Gastrocnemius medialis (tissue), 4 donors: ENCODE data around the gene PABPN1. TPM values are rescaled to one million over a fixed set of nuclear protein-coding genes. Genes with fewer than 3 reads are reported as not detected.

Source experiments
- ATAC-seq, 2 donors: fragments of 150-250 bp; one replicate each; pipeline ENCODE4 v1.9.1; 2016
- DNase-seq, 2 donors: peaks; one replicate each; pipeline ENCODE4 v3.0.0-alpha.2; 2019
- H3K27ac ChIP-seq, 4 donors: fragments of 200-600 bp; sonication (generic); 1 replicate in 1 of 4; 2 replicates in 3 of 4; pipeline ENCODE4 v1.5.1; 2016 to 2018; ENCODE audit warnings: mild to moderate bottlenecking in 2 of 4, moderate library complexity in 1 of 4
- H3K27me3 ChIP-seq, 3 donors: fragments of 200-600 bp; sonication (generic) in 2 of 3; 1 replicate in 1 of 3; 2 replicates in 2 of 3; pipeline versions ENCODE4 v1.5.1 to v1.6.0; 2016 to 2019; ENCODE audit warnings: mild to moderate bottlenecking in 1 of 3, moderate library complexity in 1 of 3
- H3K36me3 ChIP-seq, 2 donors: fragments of 200-600 bp; sonication (generic) in 1 of 2; one replicate each; pipeline ENCODE4 v1.5.1; 2017 to 2018
- H3K4me1 ChIP-seq, 2 donors: fragments of 200-600 bp; sonication (generic) in 1 of 2; one replicate each; pipeline ENCODE4 v1.5.1; 2016 to 2017; ENCODE audit warnings: mild to moderate bottlenecking in 2 of 2
- H3K4me3 ChIP-seq, 4 donors: fragments of 200-600 bp; sonication (generic) in 3 of 4; 1 replicate in 1 of 4; 2 replicates in 3 of 4; pipeline ENCODE4 v1.5.1; 2016 to 2019; ENCODE audit warnings: mild to moderate bottlenecking in 2 of 4
- H3K9me3 ChIP-seq, 3 donors: fragments of 200-600 bp; sonication (generic) in 2 of 3; 1 replicate in 1 of 3; 2 replicates in 2 of 3; pipeline ENCODE4 v1.5.1; 2016 to 2019
- CTCF ChIP-seq, 5 experiments: fragments of 450-650 bp in 3 of 5; fragments of 200-600 bp in 2 of 5; sonication (generic) in 2 of 5; IDR thresholded peaks in 4 of 5; conservative IDR thresholded peaks in 1 of 5; 1 replicate in 4 of 5; 2 replicates in 1 of 5; pipeline ENCODE4 v1.5.1; 2016 to 2019; ENCODE audit warnings: antibody characterized with exemption in 5 of 5, mild to moderate bottlenecking in 3 of 5, moderate library complexity in 3 of 5
- POLR2A ChIP-seq, 2 donors: fragments of 450-650 bp; IDR thresholded peaks; one replicate each; pipeline ENCODE4 v1.6.1; 2017; ENCODE audit warnings: antibody characterized with exemption in 2 of 2, mild to moderate bottlenecking in 2 of 2, moderate library complexity in 2 of 2
- in situ Hi-C, 4 donors: fragments of 200-750 bp; cut with MboI; loops; one replicate each; pipeline versions ENCODE4 v1.15.0 to v1.8.0; 2017; ENCODE audit warnings: low sequenced_read_pairs in 4 of 4
- intact Hi-C: fragments of 100-400 bp; cut with DNase I; formaldehyde crosslinking; loops from one replicate; pipeline ENCODE4 v1.15.1; 2023; ENCODE audit warnings: low total_unique reads
- total RNA-seq, 4 donors: library from RNA; depleted of rRNA; stranded (reverse); fragments of >200 nt; gene quantifications; one replicate each; pipeline versions ENCODE4 v1.1.0 to v1.2.3, GENCODE V29; 2016

The PABPN1 gene
- total RNA-seq, 4 donors from 2014 or later, result 15.7 to 32.8 (median 26.6) TPM

DNA sequence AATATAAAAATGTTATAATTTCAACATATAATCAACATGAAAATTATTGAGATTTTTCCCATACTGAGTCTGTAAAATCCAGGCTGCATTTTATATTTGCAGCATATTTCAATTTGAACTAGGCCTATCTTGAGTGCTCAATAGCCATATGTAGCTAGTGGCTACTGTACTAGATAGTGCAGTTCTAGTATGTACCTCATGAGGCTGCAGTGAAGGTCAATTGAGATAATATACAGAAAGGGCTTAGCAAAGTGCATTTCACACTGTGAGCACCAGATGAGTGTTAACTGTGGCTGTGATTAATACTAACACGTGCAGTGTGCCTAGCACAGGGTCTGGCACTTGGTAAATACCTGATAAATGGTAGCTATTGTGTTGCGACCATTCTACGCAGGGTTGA lies 36.8 kb downstream of the PABPN1 start:
- Histone ChIP-seq H3K27ac (no peak overlapping the region), H3K4me3 (no peak overlapping the region), H3K4me1 (peaks cover 0 to 1% of the 10 kb centered on the region in 2 donors), H3K27me3 (peaks cover 5 to 11% (median 6%) of the 10 kb centered on the region in 3 donors), H3K9me3 (no peaks in the 10 kb centered on the region), H3K36me3 (no peaks in the 10 kb centered on the region)
- intact Hi-C loops (no loop called here), in situ Hi-C loops (no loop called here)
- TF ChIP-seq POLR2A (IDR thresholded peaks at IDR 0.05) (no peak), CTCF (IDR thresholded peaks at IDR 0.05 in 4 of 5, conservative IDR thresholded peaks at IDR 0.05 in 1 of 5) (no peak)
- ATAC-seq (no peak), DNase-seq (no peak)

DNA sequence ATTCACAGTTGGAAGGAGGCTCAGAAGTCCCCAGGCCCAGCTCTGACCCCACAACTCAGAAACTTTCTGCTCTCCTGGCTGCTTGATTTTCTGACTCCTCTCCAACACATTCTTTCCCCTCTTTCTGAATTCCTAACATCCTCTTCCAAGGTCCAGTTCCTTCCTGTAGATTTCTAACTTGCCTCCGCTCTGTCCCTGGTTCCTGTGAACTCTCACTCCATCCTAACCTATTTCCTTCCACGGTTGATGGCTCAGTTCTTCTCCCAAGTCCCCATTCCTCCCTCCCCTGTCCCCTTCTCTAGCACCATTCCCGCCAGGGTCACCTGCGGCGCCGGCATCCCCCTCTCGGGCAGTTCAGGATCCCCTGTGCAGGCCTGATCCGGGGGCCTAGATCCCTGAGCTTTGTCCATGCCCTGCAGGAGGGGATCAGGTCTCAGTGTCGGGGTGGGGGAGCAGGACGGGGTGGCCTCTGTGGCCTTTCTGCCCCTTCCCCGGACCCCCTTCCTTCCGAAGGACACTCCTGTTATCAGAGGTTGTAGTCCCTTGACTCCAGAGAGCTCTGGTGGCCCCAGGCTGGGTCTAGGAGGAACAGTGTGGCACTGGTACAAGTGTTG lies 37.4 kb downstream of the PABPN1 start:
- in situ Hi-C loops, result no loop called here
- intact Hi-C loops, result no loop called here
- no peak for ATAC-seq
- H3K4me1 ChIP-seq, result no peaks in the 10 kb centered on the region
- TF ChIP-seq POLR2A (IDR thresholded peaks at IDR 0.05), result no peak
- H3K36me3 ChIP-seq, result no peaks in the 10 kb centered on the region
- DNase-seq, result no peak
- H3K27ac ChIP-seq, result no peak overlapping the region
- H3K27me3 ChIP-seq, result peaks cover 0 to 10% (median 3%) of the 10 kb centered on the region in 3 donors
- no peak overlapping the region for H3K4me3 ChIP-seq
- no peaks in the 10 kb centered on the region for H3K9me3 ChIP-seq

- DNase-seq (no peak), ATAC-seq (no peak)
- Histone ChIP-seq H3K36me3 (no peaks in the 10 kb centered on the region), H3K4me1 (no peaks in the 10 kb centered on the region), H3K27ac (no peak overlapping the region), H3K27me3 (peaks cover under 1 to 7% (median 5%) of the 10 kb centered on the region in 3 donors), H3K9me3 (no peaks in the 10 kb centered on the region), H3K4me3 (no peak overlapping the region)
- TF ChIP-seq CTCF (IDR thresholded peaks at IDR 0.05 in 4 of 5, conservative IDR thresholded peaks at IDR 0.05 in 1 of 5) (no peak), POLR2A (IDR thresholded peaks at IDR 0.05) (no peak)
- in situ Hi-C loops (no loop called here), intact Hi-C loops (no loop called here)
Observed at GRCh38 chr14:23359167-23359626, 37.9 kb downstream of the PABPN1 start.

GRCh38 chr14:23359722-23360447 lies 38.6 kb downstream of the PABPN1 start:
- in situ Hi-C loops (no loop called here), intact Hi-C loops (no loop called here)
- H3K9me3 ChIP-seq, result no peaks in the 10 kb centered on the region
- no peak for ATAC-seq
- DNase-seq, result no peak
- H3K4me3 ChIP-seq, result no peak overlapping the region
- H3K27ac ChIP-seq, result no peak overlapping the region
- H3K27me3 ChIP-seq, result peaks cover 7 to 12% (median 11%) of the 10 kb centered on the region in 3 donors
- H3K4me1 ChIP-seq, result no peaks in the 10 kb centered on the region
- TF ChIP-seq CTCF (IDR thresholded peaks at IDR 0.05 in 4 of 5, conservative IDR thresholded peaks at IDR 0.05 in 1 of 5), result no peak
- no peak for TF ChIP-seq POLR2A (IDR thresholded peaks at IDR 0.05)
- no peaks in the 10 kb centered on the region for H3K36me3 ChIP-seq

DNA sequence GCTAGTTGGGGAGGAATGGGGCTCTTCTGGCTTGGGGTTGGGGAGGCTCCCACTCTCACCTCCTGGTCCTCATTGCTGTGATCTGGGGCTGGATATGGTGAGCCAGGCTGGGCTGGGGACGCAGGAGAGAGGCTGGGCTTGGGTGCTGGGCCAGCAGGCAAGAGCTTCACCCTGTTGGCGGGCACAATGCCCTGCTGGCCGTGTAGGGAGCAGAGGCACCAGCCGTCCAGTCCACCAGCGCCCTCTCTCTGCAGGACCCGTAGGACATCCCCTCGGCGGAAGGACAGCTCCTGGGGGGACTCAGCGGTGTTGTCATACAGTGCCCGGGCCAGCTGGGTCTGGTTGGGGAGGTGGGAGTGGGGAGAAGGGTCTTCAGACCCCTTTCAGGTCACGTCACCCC lies 39.2 kb downstream of the PABPN1 start:
- in situ Hi-C loops (no loop called here), intact Hi-C loops (no loop called here)
- H3K4me3 ChIP-seq, result no peak overlapping the region
- H3K27ac ChIP-seq, result no peak overlapping the region
- no peaks in the 10 kb centered on the region for H3K36me3 ChIP-seq
- no peak for DNase-seq
- H3K27me3 ChIP-seq, result peaks cover 8 to 16% (median 13%) of the 10 kb centered on the region in 3 donors
- no peak for ATAC-seq
- TF ChIP-seq POLR2A (IDR thresholded peaks at IDR 0.05) (no peak), CTCF (IDR thresholded peaks at IDR 0.05 in 4 of 5, conservative IDR thresholded peaks at IDR 0.05 in 1 of 5) (no peak)
- no peaks in the 10 kb centered on the region for H3K9me3 ChIP-seq
- H3K4me1 ChIP-seq, result peaks cover 0 to 3% of the 10 kb centered on the region in 2 donors
